GM21576 (cell line): ENCODE results near the gene NLGN1.

Source experiments
- ATAC-seq: cut with Tn5 transposase; IDR thresholded peaks from one replicate; pipeline ENCODE4 v1.9.1; 2021; ENCODE audit warnings: mild to moderate bottlenecking, moderate library complexity; ENCODE audit not compliant: unreplicated experiment

The NLGN1 gene

DNA sequence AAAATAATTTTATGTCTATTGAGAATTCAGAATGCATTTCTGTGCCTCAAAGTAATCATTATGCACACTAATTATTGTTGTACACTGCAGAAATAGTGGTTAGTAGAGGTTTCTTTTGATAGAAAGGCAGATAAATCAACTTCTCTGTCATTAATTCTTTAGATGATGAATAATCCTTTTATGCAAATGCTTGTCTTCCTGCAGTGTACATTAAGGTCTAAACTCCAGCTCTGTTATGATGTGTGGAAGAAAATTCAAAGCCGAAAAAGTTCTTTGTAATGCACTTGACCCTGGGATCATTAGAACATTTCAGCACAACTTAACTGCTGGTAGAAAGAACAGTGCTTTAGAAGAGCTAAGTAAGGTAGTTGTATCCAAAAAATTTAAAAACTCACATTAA lies 353.0 kb downstream of the NLGN1 start:
- ATAC-seq: no peak

DNA sequence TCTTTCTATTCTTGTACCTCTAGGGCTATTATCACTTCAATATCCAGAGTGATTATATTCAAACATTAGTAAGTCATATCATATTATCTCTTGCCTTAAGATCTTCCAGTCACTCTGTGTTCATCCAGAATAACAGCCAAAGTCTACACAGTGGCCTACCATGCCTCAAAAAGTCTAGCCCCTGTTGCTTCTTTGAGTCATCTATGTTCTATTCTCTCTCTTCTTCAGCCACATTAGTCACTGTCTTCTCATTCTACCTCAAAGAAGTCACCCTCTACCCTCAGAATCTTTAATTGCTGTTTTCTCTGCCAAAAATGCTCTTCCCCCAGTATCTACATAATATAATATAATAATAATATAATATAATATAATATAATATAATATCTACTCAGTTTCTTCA lies 356.0 kb downstream of the NLGN1 start:
- ATAC-seq: no peak

- ATAC-seq: no peak
These were observed 357.6 kb downstream of the NLGN1 start for GRCh38 chr3:173755161-173755560.

GRCh38 chr3:173761161-173761560 lies 363.6 kb downstream of the NLGN1 start:
- ATAC-seq: no peak

- no peak for ATAC-seq
These were observed 365.0 kb downstream of the NLGN1 start for GRCh38 chr3:173762501-173762900.

GRCh38 chr3:173770011-173770410 lies 372.5 kb downstream of the NLGN1 start:
- ATAC-seq: no peak

- no peak for ATAC-seq
These were observed 373.4 kb downstream of the NLGN1 start for GRCh38 chr3:173770796-173771573.

GRCh38 chr3:173773800-173774199 lies 376.3 kb downstream of the NLGN1 start:
- no peak for ATAC-seq

GRCh38 chr3:173774294-173774693 lies 376.8 kb downstream of the NLGN1 start:
- ATAC-seq: no peak

DNA sequence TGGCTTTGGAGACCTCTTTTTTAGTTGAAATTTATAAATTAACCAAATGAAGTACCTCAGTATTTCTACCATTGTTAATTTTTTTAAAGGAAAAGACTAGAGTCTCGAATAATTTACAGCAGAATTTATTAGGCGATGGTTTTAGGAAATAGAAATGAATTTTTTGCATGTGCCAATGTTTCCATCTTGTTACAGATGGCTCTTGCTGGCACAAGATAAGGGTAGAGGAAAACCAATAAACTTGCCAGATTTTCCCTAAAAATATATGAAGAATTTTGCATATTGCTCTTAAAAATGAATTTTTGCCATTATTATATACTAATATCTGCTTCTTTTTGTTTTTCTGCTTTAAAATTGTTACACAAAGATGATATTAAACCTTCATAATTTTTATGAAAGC lies 380.7 kb downstream of the NLGN1 start:
- ATAC-seq: no peak

- no peak for ATAC-seq
These were observed 382.5 kb downstream of the NLGN1 start for GRCh38 chr3:173780067-173780466.

GRCh38 chr3:173785004-173785403 lies 387.5 kb downstream of the NLGN1 start:
- ATAC-seq: no peak

GRCh38 chr3:173789530-173790162 lies 392.1 kb downstream of the NLGN1 start:
- no peak for ATAC-seq

- ATAC-seq: no peak
These were observed 396.4 kb downstream of the NLGN1 start for GRCh38 chr3:173793963-173794362.

GRCh38 chr3:173796405-173796804 lies 398.9 kb downstream of the NLGN1 start:
- ATAC-seq: no peak

GRCh38 chr3:173796890-173797289 lies 399.3 kb downstream of the NLGN1 start:
- ATAC-seq: no peak

GRCh38 chr3:173799060-173799816 lies 401.7 kb downstream of the NLGN1 start:
- no peak for ATAC-seq

DNA sequence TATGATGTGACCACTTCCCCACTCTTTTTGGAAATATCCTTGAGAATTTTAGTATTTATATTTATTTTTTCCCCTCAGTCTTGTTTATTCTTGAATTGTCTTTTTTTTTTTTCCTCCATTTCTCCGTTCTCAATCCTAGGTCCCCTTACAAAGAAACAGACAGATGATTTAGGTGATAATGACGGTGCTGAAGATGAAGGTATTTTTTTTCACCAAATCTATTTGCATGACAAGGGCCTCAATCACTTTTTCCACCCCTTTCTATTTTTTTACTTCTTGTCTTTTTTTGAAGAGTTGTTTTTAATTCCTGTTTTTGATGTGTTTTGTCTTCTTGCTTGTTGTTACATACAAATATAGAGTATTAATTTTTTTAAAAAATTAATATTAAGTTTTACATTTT lies 402.6 kb downstream of the NLGN1 start:
- ATAC-seq: no peak

DNA sequence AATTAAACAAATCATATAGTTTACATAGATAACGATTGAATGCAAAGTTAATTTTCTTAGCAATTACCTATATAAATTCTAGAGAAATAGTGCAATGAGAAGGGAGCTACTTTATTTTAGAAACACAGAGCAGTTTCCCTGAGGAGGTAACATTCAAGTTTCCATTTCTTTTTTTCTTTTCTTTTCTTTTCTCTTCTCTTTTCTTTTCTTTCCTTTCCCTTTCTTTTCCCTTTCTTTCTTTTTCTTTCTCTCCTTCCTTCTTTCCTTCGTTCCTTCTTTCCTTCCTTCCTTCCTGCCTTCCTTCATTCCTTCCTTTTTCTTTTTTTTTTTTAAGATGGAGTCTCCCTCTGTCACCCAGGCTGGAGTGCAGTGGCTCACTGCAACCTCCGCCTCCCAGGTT lies 417.3 kb downstream of the NLGN1 start:
- ATAC-seq: no peak

DNA sequence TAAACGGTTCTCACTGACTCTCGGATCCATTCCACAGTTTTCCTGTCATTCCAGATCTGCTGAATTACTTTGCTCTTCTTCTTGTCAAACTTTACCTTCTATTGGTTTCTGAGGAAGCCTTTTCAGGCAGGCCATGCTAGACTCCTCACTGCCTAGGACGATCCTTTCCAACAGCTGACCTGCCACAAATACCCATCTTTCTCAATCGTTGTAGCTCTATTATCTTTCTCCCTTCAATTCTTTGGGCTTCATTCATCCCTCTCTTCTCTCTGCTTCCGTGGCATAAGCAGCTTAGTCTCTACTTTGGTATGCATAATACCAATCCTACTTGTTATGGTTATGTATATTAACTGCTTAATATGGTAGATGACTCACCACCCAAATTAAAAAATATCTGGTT lies 421.8 kb downstream of the NLGN1 start:
- ATAC-seq: no peak

- ATAC-seq: no peak
These were observed 426.4 kb downstream of the NLGN1 start for GRCh38 chr3:173823911-173824460.

GRCh38 chr3:173825730-173826129 lies 428.2 kb downstream of the NLGN1 start:
- no peak for ATAC-seq
